GM15510 (cell line): Measurements from ENCODE around the gene PLPPR3.

ENCODE experiments used
- POLR2A ChIP-seq: IDR thresholded peaks from 3 replicates; pipeline ENCODE4 v1.6.1; 2011; ENCODE audit warnings: borderline replicate concordance; ENCODE audit not compliant: insufficient read length; ENCODE audit errors: extremely low read depth

The PLPPR3 gene

GRCh38 chr19:821825-822503 is at the start of gene PLPPR3:
TSS of gene PLPPR3 (minus strand) at chr19:821955. CDS start at chr19:821559, 396 bp downstream.
- no peak for TF ChIP-seq POLR2A

- TF ChIP-seq POLR2A: no peak
Observed at GRCh38 chr19:870963-871401, 49.2 kb upstream of the PLPPR3 start.

DNA sequence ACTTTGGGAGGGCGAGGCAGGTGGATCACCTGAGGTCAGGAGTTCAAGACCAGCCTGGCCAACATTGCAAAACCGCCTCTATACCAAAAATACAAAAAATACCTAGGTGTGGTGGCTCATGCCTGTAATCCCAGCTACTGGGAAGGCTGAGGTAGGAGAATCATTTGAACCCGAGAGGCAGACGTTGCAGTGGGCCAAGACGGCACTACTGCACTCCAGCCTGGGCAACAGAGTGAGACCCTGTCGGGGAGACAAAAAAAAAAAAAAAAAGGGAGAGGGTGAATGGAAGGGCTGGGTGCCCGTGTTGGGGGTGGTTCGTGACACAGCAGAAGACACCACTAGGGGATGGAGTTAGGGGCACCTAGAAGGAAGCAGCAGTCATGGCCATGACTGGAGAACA is 48.6 kb upstream of the PLPPR3 start:
- TF ChIP-seq POLR2A: no peak

DNA sequence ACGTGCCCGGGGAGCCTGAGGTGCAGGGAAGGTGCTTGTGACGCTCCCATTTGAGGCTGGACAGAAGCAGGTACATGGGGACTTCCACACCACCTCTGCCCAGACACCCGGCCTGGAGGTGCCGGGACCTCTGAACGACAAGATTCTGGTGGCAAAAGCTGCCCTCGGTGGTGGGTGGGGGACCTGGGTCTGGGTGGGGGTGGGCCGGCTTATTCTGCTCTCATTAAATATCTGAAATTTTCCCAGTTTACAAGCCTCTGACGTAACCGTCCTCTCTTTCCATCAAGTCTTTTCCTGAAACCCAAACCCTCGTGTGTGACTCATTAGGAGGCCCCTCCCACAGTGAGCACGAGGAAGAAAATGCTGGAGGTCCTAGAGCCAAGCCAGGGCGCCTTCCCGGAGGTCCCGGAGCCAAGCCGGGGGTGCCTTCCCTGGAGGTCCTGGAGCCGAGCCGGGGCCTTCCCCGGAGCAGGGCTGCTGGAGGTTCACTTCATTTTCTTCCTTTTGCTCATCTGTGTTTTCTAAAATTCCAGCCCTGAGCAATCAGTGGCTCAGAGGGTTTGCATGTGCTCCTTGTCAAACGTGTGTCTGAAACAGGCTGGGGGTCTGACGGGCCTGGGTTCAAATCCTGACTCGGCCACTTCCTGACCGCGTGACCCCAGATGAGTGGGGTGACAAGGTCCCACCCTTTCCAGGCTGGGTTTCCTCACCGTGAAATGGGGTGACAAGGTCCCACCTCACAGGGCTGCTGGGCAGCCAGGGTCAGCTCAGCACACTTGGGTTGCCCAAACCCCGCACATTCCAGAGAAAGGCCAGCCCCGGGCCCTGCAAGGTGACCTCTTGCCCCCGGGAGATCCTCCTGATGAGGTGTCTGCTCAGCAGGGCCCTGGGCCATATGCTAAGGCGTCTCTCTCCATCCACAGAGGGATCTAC is 47.8 kb upstream of the PLPPR3 start:
- no peak for TF ChIP-seq POLR2A

- no peak for TF ChIP-seq POLR2A
Observed at GRCh38 chr19:868458-869244, 46.9 kb upstream of the PLPPR3 start.

DNA sequence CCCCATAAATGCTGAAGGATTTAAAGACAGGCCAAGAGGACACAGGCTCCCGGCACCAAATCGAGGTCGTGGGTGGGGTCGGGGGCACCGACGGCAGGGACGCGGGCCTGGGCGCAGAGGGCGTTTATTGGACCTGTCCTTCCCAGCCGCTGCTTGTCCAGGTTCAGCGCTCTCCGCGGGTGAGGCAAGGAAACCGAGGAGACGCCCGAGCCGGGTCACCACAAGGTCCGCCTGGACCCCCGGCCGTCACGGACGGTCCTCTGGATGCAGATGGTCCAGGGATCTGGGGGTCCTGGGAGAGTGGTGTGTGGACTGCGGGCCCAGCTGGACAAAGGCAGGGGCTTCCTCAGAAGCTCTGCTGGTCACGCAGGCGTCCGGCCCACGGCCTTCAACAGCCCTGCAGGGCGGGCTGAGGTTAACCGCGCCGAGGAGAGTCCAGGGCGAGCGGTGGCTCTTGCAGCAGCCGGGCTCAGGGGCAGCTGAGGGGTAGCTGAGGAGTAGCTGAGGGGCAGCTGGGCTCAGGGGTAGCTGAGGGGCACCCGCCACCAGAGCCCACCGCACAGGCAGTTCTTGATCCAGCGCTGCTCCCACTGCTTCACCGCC is 46.2 kb upstream of the PLPPR3 start:
- TF ChIP-seq POLR2A: no peak

- TF ChIP-seq POLR2A: no peak
Observed at GRCh38 chr19:867301-867793, 45.6 kb upstream of the PLPPR3 start.

DNA sequence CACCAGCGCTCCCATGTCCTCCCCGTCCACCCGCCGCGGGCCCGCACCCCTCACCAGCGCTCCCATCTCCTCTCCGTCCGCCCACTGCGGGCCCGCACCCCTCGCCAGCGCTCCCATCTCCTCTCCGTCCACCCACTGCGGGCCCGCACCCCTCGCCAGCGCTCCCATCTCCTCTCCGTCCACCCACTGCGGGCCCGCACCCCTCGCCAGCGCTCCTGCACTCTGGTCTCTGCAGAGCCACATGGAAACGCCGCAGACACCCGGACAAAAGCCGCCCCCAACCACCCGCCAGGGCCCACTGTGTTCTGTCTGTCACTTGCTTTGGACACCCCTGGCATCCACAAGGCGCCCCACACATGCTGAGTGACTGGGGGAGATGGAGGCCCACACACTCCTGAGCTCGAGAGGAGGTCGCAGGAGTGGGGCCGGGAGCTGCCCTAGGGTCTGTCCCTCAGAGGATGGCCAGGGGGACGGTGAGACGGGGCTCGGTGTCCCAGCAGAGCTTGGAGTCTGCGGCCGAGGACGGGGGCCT is 45.1 kb upstream of the PLPPR3 start:
- no peak for TF ChIP-seq POLR2A

- no peak for TF ChIP-seq POLR2A
Observed at GRCh38 chr19:863315-863620, 41.5 kb upstream of the PLPPR3 start.

GRCh38 chr19:862581-863314 is 41.0 kb upstream of the PLPPR3 start:
- no peak for TF ChIP-seq POLR2A

GRCh38 chr19:861756-862580 is 40.2 kb upstream of the PLPPR3 start:
- TF ChIP-seq POLR2A: no peak

DNA sequence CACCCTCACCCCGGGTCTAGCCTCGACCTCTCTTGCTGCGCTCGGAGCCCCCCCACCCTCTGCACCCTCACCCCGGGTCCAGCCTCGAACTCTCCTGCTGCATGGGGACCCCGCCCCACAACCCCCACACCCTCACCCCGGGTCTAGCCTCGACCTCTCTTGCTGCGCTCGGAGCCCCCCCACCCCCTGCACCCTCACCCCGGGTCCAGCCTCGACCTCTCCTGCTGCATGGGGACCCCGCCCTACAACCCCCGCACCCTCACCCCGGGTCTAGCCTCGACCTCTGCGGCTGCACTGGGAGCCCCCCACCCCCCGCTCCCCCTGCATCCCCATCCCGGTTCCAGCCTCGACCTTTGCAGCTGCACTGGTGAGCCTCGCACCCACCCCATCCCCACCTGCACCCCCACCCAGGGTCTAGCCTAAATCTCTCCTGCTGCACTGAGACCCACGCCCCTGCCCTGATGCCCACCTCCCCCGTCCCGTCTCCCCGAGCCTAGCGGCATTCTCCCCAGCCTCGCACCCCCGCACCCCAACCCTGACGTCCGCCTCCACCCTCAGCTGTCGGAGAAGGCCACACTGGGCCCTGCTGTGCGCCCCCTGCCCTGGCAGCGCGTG is 39.5 kb upstream of the PLPPR3 start:
- no peak for TF ChIP-seq POLR2A
